Measurements from ENCODE around the gene PSMC3IP.
A peak's percentile ranks its signal among the peaks of the same experiment; 100 is the strongest.
"Not testable (repeated sequence)": the region's sequence is repeated elsewhere in the genome, so short reads cannot be mapped to it uniquely, and the experiment has no call there.

PSMC3IP gene, protein sequence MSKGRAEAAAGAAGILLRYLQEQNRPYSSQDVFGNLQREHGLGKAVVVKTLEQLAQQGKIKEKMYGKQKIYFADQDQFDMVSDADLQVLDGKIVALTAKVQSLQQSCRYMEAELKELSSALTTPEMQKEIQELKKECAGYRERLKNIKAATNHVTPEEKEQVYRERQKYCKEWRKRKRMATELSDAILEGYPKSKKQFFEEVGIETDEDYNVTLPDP

GRCh38 chr17:42577532-42578281 lies at the start of gene PSMC3IP:
PSMC3IP (minus strand) TSS chr17:42577729; CDS start chr17:42577686, 43 bp downstream.
- peak; percentile 98 for DNase-seq (ENCODE audit: low spot score)

GRCh38 chr17:42623732-42624596 lies 46.4 kb upstream of the PSMC3IP start:
- DNase-seq (ENCODE audit: low spot score) = no peak

GRCh38 chr17:42623271-42623670 lies 45.7 kb upstream of the PSMC3IP start:
- no peak for DNase-seq (ENCODE audit: low spot score)

- not testable (repeated sequence) for DNase-seq (ENCODE audit: low spot score)
Measured at GRCh38 chr17:42621987-42622386, 44.5 kb upstream of the PSMC3IP start.

- DNase-seq (ENCODE audit: low spot score) = no peak
Measured at GRCh38 chr17:42618442-42619150, 41.1 kb upstream of the PSMC3IP start.

GRCh38 chr17:42617956-42618431 lies 40.5 kb upstream of the PSMC3IP start:
- no peak for DNase-seq (ENCODE audit: low spot score)

DNA sequence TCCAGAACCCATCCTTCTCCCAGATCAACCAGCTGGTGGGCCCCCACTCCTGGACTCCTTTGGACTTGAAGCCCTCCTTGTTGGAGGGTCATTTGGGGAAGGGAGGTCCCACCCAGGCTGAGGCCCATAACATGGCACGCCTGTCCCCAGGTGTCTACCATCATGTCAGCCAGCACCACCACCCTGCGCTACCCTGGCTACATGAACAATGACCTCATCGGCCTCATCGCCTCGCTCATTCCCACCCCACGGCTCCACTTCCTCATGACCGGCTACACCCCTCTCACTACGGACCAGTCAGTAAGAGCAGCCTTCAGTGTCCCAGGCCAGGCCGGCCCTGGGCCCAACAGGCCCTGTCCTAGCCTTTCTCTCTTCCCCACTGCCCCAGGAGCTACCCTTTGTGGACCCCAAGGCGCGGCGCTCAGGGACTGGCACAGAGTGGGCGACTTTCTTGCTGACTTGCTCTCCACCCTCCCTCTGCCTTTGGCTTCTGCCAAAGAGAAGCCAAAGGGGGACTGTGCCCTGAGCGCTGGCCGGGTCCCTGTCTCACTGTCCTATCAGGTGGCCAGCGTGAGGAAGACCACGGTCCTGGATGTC lies 36.3 kb upstream of the PSMC3IP start:
- DNase-seq (ENCODE audit: low spot score) = no peak

GRCh38 chr17:42612013-42612412 lies 34.5 kb upstream of the PSMC3IP start:
- DNase-seq (ENCODE audit: low spot score) = no peak

DNA sequence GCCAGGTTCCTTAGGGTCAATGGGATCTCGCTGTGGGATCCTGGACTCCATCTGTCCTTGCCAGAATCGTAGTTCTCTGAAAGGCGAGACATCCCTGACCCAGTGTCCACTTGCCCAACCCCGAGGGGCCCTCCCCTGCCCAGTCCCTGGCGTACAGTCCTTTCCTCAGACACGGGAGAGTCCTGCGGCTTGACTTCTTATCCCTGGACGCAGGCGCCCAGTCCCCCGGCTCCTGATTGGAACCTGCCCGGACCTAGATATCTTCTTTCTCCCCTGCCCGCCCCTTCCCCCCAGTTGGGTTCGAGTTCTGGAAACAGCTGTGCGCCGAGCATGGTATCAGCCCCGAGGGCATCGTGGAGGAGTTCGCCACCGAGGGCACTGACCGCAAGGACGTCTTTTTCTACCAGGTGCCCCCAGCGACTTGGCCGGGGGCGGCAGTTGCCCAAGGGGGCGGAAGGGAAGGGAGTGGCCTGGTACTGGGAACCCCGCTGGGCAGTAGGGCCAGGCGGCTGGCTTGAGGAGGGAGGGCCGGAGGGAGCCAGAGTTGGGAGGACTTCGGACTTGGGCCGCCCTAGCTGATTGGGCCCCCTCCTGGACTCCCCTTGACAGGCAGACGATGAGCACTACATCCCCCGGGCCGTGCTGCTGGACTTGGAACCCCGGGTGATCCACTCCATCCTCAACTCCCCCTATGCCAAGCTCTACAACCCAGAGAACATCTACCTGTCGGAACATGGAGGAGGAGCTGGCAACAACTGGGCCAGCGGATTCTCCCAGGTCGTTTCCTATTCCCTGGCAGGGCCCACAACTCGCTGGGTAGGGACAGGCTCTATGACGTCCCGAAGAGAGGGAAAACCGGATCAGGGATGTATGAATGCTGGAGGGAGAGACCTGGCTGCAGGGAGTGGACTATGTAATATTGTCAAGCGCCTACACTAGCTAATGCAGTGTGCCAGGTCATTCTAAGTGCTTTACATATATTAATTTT lies 32.6 kb upstream of the PSMC3IP start:
- not testable (repeated sequence) for DNase-seq (ENCODE audit: low spot score)

- DNase-seq (ENCODE audit: low spot score) = peak; percentile 100
Measured at GRCh38 chr17:42609182-42609813, 31.8 kb upstream of the PSMC3IP start, which contains the start of the genes RETREG3 and TUBG1. RETREG3 (minus strand) TSS chr17:42609374; CDS start chr17:42609324, 50 bp downstream. TUBG1 (plus strand) TSS chr17:42609683; CDS start chr17:42609738, 55 bp downstream.

GRCh38 chr17:42608305-42609181 lies 31.0 kb upstream of the PSMC3IP start:
- no peak for DNase-seq (ENCODE audit: low spot score)

DNA sequence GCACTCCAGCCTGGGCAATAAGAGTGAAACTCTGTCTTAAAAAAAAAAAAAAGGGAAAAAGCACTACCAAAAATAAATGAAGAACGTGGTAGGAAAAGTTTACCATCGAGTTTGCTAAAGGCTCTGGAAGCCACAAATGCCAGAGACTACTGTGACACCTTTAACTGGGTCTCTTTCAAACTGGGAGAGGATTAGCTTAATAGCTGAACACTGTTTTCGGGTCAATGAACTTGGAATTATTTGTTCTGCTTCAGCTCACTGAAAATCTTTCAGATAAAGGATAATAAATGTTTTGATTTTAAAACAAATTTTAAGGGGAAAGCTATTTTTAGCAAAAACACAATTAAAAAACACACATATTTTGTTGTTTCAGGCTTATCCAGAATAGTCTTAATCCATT lies 30.2 kb upstream of the PSMC3IP start:
- no peak for DNase-seq (ENCODE audit: low spot score)

GRCh38 chr17:42603318-42603717 lies 25.8 kb upstream of the PSMC3IP start:
- DNase-seq (ENCODE audit: low spot score) = no peak

- no peak for DNase-seq (ENCODE audit: low spot score)
Measured at GRCh38 chr17:42598905-42599304, 21.4 kb upstream of the PSMC3IP start.

DNA sequence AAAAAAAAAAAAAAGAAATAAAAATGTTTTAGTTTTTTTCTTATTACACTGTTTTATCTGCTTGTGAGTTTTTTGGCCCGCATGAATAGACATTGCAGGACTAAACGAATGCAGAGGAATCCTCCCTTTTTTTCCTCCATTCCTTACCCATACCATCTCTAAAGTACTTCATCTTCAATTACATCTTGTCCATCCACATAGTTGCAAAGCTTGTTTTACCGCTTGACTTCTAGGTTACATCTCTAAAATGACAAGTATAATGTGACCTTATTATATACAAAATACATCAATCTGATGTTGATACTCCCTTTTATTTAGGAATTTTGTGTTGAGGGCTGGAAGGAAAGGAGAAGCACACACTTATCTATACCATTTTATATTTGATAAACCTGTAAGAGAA lies 18.9 kb upstream of the PSMC3IP start:
- DNase-seq (ENCODE audit: low spot score) = no peak

DNA sequence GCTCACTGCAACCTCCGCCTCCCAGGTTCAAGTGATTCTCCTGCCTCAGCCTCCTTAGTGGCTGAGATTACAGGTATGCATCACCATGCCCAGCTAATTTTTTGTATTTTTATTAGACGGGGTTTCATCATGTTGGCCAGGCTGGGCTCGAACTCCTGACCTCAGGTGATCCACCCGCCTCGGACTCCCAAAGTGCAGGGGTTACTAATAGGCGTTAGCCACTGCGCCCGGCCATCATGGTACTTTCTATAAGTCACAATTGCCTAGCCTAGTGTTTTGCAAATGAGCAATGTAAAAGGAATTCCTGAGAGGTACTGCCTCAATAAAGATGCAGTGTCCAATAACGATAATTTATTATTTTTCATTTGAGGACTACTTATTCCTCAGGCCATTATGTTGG lies 13.9 kb upstream of the PSMC3IP start:
- no peak for DNase-seq (ENCODE audit: low spot score)

- no peak for DNase-seq (ENCODE audit: low spot score)
Measured at GRCh38 chr17:42590886-42591285, 13.4 kb upstream of the PSMC3IP start.

GRCh38 chr17:42586514-42587230 lies 9.1 kb upstream of the PSMC3IP start:
- no peak for DNase-seq (ENCODE audit: low spot score)

All from AG20443 (cell line).